ENCODE data around the gene IFNK. TPM values are rescaled to one million over a fixed set of nuclear protein-coding genes. Genes with fewer than 3 reads are reported as not detected.

IFNK gene
- total RNA-seq, 1 experiment from 2014 or later, result not detected

DNA sequence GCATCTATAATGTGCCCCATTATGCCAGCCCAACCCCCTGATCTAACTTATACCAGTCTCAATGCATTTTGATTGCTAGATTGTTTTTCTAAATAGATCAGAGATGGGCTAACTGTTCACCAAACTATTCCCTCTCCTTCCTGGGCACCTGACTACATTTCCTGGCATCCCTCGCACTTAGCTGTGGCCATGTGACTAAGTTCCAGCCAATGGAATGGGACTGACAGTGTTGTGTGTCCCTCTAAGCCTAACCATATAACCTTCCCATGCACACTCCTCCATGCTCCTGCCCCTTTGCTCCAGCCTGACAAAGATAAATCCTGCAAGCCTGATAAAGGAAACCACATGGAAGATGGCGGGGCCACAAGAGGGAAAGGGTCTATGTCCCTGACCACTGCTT lies 12.3 kb upstream of the IFNK start:
- H4K20me1 ChIP-seq (ENCODE audit: insufficient read depth), result no peaks in the 10 kb centered on the region
- POLR2A ChIA-PET (ENCODE audit: unreplicated experiment), result interaction anchor here (0.5 kb wide), 1 partner anchor 357 kb away, joined by 3 read pairs; no protein-coding TSS in a partner anchor

DNA sequence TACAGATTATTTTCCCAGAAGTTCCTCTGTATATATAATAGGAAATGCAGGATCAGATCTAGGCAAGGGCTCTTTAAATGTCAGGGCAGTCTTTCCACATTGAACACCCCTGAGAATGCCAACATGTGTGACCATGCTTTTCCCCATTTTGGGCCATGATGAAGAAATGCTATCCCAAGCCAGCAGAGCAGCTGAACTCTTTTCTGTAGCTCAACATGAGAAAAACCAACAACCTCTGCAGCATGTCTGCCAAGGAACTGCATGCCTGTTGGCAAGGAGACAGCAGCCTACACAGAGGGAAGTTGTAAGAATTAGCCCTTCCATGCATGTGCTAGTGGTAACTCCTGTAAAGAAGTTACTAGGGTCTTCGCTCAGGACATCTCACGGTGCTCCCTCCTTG lies 9.5 kb upstream of the IFNK start:
- TF ChIP-seq, protein P1, sequence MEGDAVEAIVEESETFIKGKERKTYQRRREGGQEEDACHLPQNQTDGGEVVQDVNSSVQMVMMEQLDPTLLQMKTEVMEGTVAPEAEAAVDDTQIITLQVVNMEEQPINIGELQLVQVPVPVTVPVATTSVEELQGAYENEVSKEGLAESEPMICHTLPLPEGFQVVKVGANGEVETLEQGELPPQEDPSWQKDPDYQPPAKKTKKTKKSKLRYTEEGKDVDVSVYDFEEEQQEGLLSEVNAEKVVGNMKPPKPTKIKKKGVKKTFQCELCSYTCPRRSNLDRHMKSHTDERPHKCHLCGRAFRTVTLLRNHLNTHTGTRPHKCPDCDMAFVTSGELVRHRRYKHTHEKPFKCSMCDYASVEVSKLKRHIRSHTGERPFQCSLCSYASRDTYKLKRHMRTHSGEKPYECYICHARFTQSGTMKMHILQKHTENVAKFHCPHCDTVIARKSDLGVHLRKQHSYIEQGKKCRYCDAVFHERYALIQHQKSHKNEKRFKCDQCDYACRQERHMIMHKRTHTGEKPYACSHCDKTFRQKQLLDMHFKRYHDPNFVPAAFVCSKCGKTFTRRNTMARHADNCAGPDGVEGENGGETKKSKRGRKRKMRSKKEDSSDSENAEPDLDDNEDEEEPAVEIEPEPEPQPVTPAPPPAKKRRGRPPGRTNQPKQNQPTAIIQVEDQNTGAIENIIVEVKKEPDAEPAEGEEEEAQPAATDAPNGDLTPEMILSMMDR (conservative IDR thresholded peaks at IDR 0.05), result no peak
- TF ChIP-seq EZH2 (IDR thresholded peaks at IDR 0.05; ENCODE audit: low read depth), result no peak
- BruUV-seq (replicated peaks), result no TSS peak
- Histone ChIP-seq H3K4me1 (replicated peaks; ENCODE audit: insufficient read depth) (no peaks in the 10 kb centered on the region; the same call in 1 of the 2 replicates), H3F3A (ENCODE audit: insufficient read depth, low read depth) (no peaks in the 10 kb centered on the region), H3K9me2 (ENCODE audit: insufficient read depth) (no peaks in the 10 kb centered on the region), H3K79me2 (ENCODE audit: low read depth) (no peaks in the 10 kb centered on the region), H3K4me3 (no peak overlapping the region), H4K20me1 (ENCODE audit: insufficient read depth) (no peaks in the 10 kb centered on the region), H3K36me3 (ENCODE audit: low read depth) (no peaks in the 10 kb centered on the region), H3K27ac (no peak overlapping the region), H3K4me2 (no peak overlapping the region), H3K9me3 (ENCODE audit: insufficient read depth, low read depth) (no peaks in the 10 kb centered on the region), H3K27me3 (ENCODE audit: insufficient read depth, low read depth) (no peaks in the 10 kb centered on the region), H2AFZ (no peak overlapping the region)
- ChIA-PET POLR2A (ENCODE audit: unreplicated experiment) (no interaction called here), CTCF (no interaction called here)
- intact Hi-C loops (cut with micrococcal nuclease; ENCODE audit: unreplicated experiment), result no loop called here
- DNase-seq, result no peak

More for the DNA sequence above, 12.3 kb upstream of the IFNK start:
- CTCF ChIA-PET, result no interaction called here
- no TSS peak for BruUV-seq (replicated peaks)
- Histone ChIP-seq H3K9me3 (ENCODE audit: insufficient read depth, low read depth) (no peaks in the 10 kb centered on the region), H3K27me3 (ENCODE audit: insufficient read depth, low read depth) (no peaks in the 10 kb centered on the region), H2AFZ (no peak overlapping the region), H3K36me3 (ENCODE audit: low read depth) (no peaks in the 10 kb centered on the region), H3K79me2 (ENCODE audit: low read depth) (no peaks in the 10 kb centered on the region), H3K4me2 (no peak overlapping the region), H3K4me3 (no peak overlapping the region), H3K9me2 (ENCODE audit: insufficient read depth) (no peaks in the 10 kb centered on the region), H3K4me1 (replicated peaks; ENCODE audit: insufficient read depth) (no peaks in the 10 kb centered on the region; the same call in 1 of the 2 replicates), H3F3A (ENCODE audit: insufficient read depth, low read depth) (no peaks in the 10 kb centered on the region), H3K27ac (no peak overlapping the region)
- no peak for TF ChIP-seq EZH2 (IDR thresholded peaks at IDR 0.05; ENCODE audit: low read depth)
- TF ChIP-seq, protein P1 (conservative IDR thresholded peaks at IDR 0.05), result no peak
- no peak for DNase-seq
- intact Hi-C loops (cut with micrococcal nuclease; ENCODE audit: unreplicated experiment), result no loop called here

DNA sequence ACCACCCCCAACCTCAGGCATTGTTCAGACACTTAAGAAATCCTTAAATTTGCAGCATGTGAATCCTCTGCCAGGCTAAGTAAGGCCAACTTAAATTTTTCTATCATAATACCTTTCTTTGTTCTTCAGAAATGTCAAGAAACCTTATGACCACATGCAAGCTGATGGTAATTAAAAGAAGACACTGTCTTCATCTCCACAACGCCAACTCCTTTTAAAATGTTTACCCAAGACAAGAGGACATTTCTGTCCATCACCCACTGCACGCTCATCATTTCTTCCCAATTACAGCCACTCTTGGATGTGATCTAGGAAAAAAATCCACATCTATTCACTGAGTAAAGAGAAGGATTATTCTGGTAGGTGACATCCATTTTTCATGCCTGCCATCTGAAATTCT lies 6.1 kb upstream of the IFNK start:
- H3K27ac ChIP-seq, result no peak overlapping the region
- no peaks in the 10 kb centered on the region for H3K27me3 ChIP-seq (ENCODE audit: insufficient read depth, low read depth)
- no peak overlapping the region for H2AFZ ChIP-seq
- H3K4me3 ChIP-seq, result no peak overlapping the region
- no peaks in the 10 kb centered on the region for H3K9me2 ChIP-seq (ENCODE audit: insufficient read depth)
- intact Hi-C loops (cut with micrococcal nuclease; ENCODE audit: unreplicated experiment), result no loop called here
- H3F3A ChIP-seq (ENCODE audit: insufficient read depth, low read depth), result no peaks in the 10 kb centered on the region
- BruUV-seq (replicated peaks), result no TSS peak
- CTCF ChIA-PET, result no interaction called here
- H3K4me2 ChIP-seq, result no peak overlapping the region
- TF ChIP-seq EZH2 (IDR thresholded peaks at IDR 0.05; ENCODE audit: low read depth), result no peak
- TF ChIP-seq, protein P1 (conservative IDR thresholded peaks at IDR 0.05), result no peak
- H3K79me2 ChIP-seq (ENCODE audit: low read depth), result no peaks in the 10 kb centered on the region
- POLR2A ChIA-PET (ENCODE audit: unreplicated experiment), result no interaction called here
- no peaks in the 10 kb centered on the region for H4K20me1 ChIP-seq (ENCODE audit: insufficient read depth)
- no peak for DNase-seq
- no peaks in the 10 kb centered on the region for H3K9me3 ChIP-seq (ENCODE audit: insufficient read depth, low read depth)
- no peaks in the 10 kb centered on the region for H3K36me3 ChIP-seq (ENCODE audit: low read depth)
- no peaks in the 10 kb centered on the region for H3K4me1 ChIP-seq (replicated peaks; ENCODE audit: insufficient read depth)

Measured in PC-9 (cell line).